Measurements from ENCODE around the gene TMEM37. TPM values are rescaled to one million over a fixed set of nuclear protein-coding genes. Genes with fewer than 3 reads are reported as not detected.

The TMEM37 gene
- total and polyA plus RNA-seq, 9 donors: 2.0 to 10.9 (median 5.8) TPM

GRCh38 chr2:119439574-119440500 lies 8.2 kb downstream of the TMEM37 start:
- Histone ChIP-seq H3K9me3 (replicated peaks; ENCODE audit: control insufficient read depth, low read depth, low read length) (no peaks in the 10 kb centered on the region), H3K4me1 (ENCODE audit: control insufficient read depth, insufficient read depth, low read length) (peaks cover 16% of the 10 kb centered on the region), H3K36me3 (ENCODE audit: control insufficient read depth, insufficient read depth, low read length) (no peaks in the 10 kb centered on the region), H3K4me3 (ENCODE audit: low read length) (no peak overlapping the region), H3K27me3 (ENCODE audit: control insufficient read depth, insufficient read depth, low read length) (no peaks in the 10 kb centered on the region), H3K27ac (ENCODE audit: low read length) (no peak overlapping the region)
- WGBS (ENCODE audit: insufficient coverage): 78% methylated on average over 13 of the region's 15 CpGs
- no peak for DNase-seq

DNA sequence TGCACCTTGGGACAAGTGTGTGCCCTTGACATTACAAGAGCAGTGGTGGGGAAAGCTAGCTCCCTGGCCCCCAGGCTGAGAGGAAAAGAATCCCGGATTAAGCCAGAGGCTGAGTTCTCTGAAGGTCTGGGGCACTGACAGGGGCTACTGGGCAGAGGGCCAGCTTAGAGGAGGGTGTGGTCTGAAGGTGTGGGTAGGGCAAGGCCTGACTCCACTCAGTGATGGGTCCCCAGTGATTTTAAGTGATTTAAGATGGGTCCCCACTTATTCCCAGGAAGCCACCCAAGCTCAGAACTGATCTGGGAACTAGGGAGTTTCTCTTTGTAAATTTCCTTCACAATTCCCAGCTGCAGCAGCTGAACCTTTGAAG lies 8.8 kb downstream of the TMEM37 start:
- no peak overlapping the region for H3K4me3 ChIP-seq (ENCODE audit: low read length)
- H3K36me3 ChIP-seq (ENCODE audit: control insufficient read depth, insufficient read depth, low read length): no peaks in the 10 kb centered on the region
- no peak for DNase-seq
- H3K4me1 ChIP-seq (ENCODE audit: control insufficient read depth, insufficient read depth, low read length): peaks cover 11% of the 10 kb centered on the region
- H3K27ac ChIP-seq (ENCODE audit: low read length): no peak overlapping the region
- H3K9me3 ChIP-seq (replicated peaks; ENCODE audit: control insufficient read depth, low read depth, low read length): no peaks in the 10 kb centered on the region
- H3K27me3 ChIP-seq (ENCODE audit: control insufficient read depth, insufficient read depth, low read length): no peaks in the 10 kb centered on the region
- WGBS (ENCODE audit: insufficient coverage): 43% methylated on average over 1 of the region's 1 CpG

- H3K36me3 ChIP-seq (ENCODE audit: control insufficient read depth, insufficient read depth, low read length): no peaks in the 10 kb centered on the region
- H3K27me3 ChIP-seq (ENCODE audit: control insufficient read depth, insufficient read depth, low read length): no peaks in the 10 kb centered on the region
- 73% methylated on average over 3 of the region's 4 CpGs for WGBS (ENCODE audit: insufficient coverage)
- no peak overlapping the region for H3K27ac ChIP-seq (ENCODE audit: low read length)
- no peak for DNase-seq
- no peak overlapping the region for H3K4me3 ChIP-seq (ENCODE audit: low read length)
- no peaks in the 10 kb centered on the region for H3K9me3 ChIP-seq (replicated peaks; ENCODE audit: control insufficient read depth, low read depth, low read length)
- peaks cover 7% of the 10 kb centered on the region for H3K4me1 ChIP-seq (ENCODE audit: control insufficient read depth, insufficient read depth, low read length)
These were observed 9.2 kb downstream of the TMEM37 start for GRCh38 chr2:119440873-119441272.

DNA sequence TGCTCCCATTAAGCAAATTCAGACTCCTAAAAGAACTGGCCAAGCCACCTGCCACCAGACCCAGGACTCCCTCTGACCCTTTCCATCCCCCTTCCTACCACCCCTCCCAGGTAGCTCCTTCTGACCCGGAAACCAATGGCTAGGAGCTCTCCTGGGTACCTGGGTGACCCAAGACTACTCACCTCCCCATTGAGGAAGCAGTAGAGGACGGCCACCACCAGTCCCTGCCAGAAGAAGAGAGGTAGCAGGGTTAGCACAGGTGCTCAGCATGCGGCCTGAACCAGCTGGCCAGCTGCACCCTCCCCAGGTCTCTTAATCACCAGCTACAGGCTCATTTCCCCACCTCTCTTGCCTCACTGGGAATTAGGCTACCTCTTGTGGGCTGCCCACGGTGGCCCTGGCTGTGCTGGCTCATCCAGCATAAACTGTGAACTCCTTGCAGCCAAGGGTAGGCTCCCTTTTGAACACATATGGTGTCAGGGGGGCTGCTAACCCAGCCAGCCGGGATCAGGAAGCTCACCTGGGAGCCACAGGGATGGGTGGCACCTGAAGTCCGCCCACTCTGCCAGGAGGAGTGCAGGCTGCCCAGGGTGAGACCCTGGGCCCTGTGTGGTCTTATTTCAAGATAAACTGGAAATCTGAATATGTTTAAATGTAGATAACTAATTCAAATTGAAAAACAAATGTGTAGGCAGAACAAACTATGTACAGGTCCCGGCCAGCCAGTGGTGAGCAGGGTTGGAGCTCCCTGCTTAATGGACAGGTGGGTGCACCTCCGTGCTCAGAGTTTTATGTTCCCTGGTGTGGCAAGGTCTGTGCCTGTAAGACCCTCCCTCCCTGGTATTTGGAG lies 9.9 kb downstream of the TMEM37 start:
- 84% methylated on average over 5 of the region's 8 CpGs for WGBS (ENCODE audit: insufficient coverage)
- Histone ChIP-seq H3K27me3 (ENCODE audit: control insufficient read depth, insufficient read depth, low read length) (peaks cover 3% of the 10 kb centered on the region), H3K36me3 (ENCODE audit: control insufficient read depth, insufficient read depth, low read length) (no peaks in the 10 kb centered on the region), H3K4me1 (ENCODE audit: control insufficient read depth, insufficient read depth, low read length) (peaks cover 10% of the 10 kb centered on the region), H3K9me3 (replicated peaks; ENCODE audit: control insufficient read depth, low read depth, low read length) (no peaks in the 10 kb centered on the region), H3K27ac (ENCODE audit: low read length) (no peak overlapping the region), H3K4me3 (ENCODE audit: low read length) (no peak overlapping the region)
- DNase-seq: no peak

DNA sequence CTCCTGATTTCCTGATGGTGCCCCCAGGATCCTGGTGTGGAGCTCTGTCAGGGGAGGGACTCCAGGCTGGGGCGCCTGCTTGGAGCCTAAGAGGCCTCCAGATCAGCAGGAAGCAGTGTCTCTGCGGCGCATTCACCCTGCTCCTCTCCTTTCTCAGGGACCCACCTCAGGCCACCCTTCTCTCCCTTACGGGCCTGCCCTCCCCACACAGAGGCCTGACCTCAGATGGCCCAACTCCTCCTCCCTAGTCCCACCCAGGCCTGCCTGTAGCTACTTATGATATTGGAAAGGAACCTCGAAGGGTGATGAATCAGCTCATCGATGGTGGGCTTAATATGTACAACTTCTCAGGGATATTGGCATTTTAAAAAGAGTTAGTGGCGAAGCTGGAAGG lies 10.6 kb downstream of the TMEM37 start:
- no peak overlapping the region for H3K27ac ChIP-seq (ENCODE audit: low read length)
- WGBS (ENCODE audit: insufficient coverage): 96% methylated on average over 4 of the region's 7 CpGs

GRCh38 chr2:119442850-119443249 lies 11.2 kb downstream of the TMEM37 start:
- DNase-seq: no peak
- Histone ChIP-seq H3K27ac (ENCODE audit: low read length) (no peak overlapping the region), H3K4me1 (ENCODE audit: control insufficient read depth, insufficient read depth, low read length) (peaks cover 11% of the 10 kb centered on the region), H3K27me3 (ENCODE audit: control insufficient read depth, insufficient read depth, low read length) (peaks cover 5% of the 10 kb centered on the region), H3K36me3 (ENCODE audit: control insufficient read depth, insufficient read depth, low read length) (no peaks in the 10 kb centered on the region), H3K4me3 (ENCODE audit: low read length) (no peak overlapping the region), H3K9me3 (replicated peaks; ENCODE audit: control insufficient read depth, low read depth, low read length) (no peaks in the 10 kb centered on the region)
- 82% methylated on average over 9 of the region's 11 CpGs for WGBS (ENCODE audit: insufficient coverage)

More for the DNA sequence above, 10.6 kb downstream of the TMEM37 start:
- no peak for DNase-seq
- no peaks in the 10 kb centered on the region for H3K9me3 ChIP-seq (replicated peaks; ENCODE audit: control insufficient read depth, low read depth, low read length)
- H3K4me1 ChIP-seq (ENCODE audit: control insufficient read depth, insufficient read depth, low read length): peaks cover 11% of the 10 kb centered on the region
- no peaks in the 10 kb centered on the region for H3K36me3 ChIP-seq (ENCODE audit: control insufficient read depth, insufficient read depth, low read length)
- H3K4me3 ChIP-seq (ENCODE audit: low read length): no peak overlapping the region
- peaks cover 5% of the 10 kb centered on the region for H3K27me3 ChIP-seq (ENCODE audit: control insufficient read depth, insufficient read depth, low read length)

- H3K27ac ChIP-seq (ENCODE audit: low read length): no peak overlapping the region
- WGBS (ENCODE audit: insufficient coverage): no CpG with 5 or more reads among the region's 9 CpGs
- peaks cover 7% of the 10 kb centered on the region for H3K4me1 ChIP-seq (ENCODE audit: control insufficient read depth, insufficient read depth, low read length)
- no peaks in the 10 kb centered on the region for H3K36me3 ChIP-seq (ENCODE audit: control insufficient read depth, insufficient read depth, low read length)
- H3K4me3 ChIP-seq (ENCODE audit: low read length): no peak overlapping the region
- DNase-seq: no peak
- H3K27me3 ChIP-seq (ENCODE audit: control insufficient read depth, insufficient read depth, low read length): peaks cover 7% of the 10 kb centered on the region
- no peaks in the 10 kb centered on the region for H3K9me3 ChIP-seq (replicated peaks; ENCODE audit: control insufficient read depth, low read depth, low read length)
These were observed 14.4 kb downstream of the TMEM37 start for GRCh38 chr2:119446037-119446436.

- Histone ChIP-seq H3K27me3 (ENCODE audit: control insufficient read depth, insufficient read depth, low read length) (peaks cover 7% of the 10 kb centered on the region), H3K36me3 (ENCODE audit: control insufficient read depth, insufficient read depth, low read length) (no peaks in the 10 kb centered on the region), H3K4me1 (ENCODE audit: control insufficient read depth, insufficient read depth, low read length) (peaks cover 7% of the 10 kb centered on the region), H3K9me3 (replicated peaks; ENCODE audit: control insufficient read depth, low read depth, low read length) (no peaks in the 10 kb centered on the region), H3K4me3 (ENCODE audit: low read length) (no peak overlapping the region), H3K27ac (ENCODE audit: low read length) (no peak overlapping the region)
- DNase-seq: no peak
- 82% methylated on average over 6 of the region's 9 CpGs for WGBS (ENCODE audit: insufficient coverage)
These were observed 16.9 kb downstream of the TMEM37 start for GRCh38 chr2:119448427-119449141.

DNA sequence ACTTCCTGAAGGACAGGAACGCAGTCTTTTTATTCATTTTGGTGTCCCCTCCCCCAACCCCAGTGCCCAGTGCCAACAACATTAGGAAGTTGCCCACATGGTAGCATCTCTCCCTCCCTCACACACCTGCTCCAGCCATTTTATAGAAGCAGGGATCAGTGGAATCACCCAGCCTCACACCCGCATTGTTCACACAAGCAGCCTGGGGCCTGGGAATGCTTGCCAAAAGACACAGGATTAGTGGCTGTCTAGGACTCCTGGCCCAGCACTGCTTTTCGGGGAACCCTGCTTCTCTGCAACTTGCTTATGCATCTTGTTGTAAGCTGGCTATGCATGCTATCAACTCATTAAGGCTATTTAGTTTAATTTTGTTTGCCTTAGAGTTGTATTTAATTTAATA lies 17.9 kb downstream of the TMEM37 start:
- Histone ChIP-seq H3K4me3 (ENCODE audit: low read length) (no peak overlapping the region), H3K27ac (ENCODE audit: low read length) (no peak overlapping the region), H3K36me3 (ENCODE audit: control insufficient read depth, insufficient read depth, low read length) (no peaks in the 10 kb centered on the region), H3K9me3 (replicated peaks; ENCODE audit: control insufficient read depth, low read depth, low read length) (no peaks in the 10 kb centered on the region), H3K27me3 (ENCODE audit: control insufficient read depth, insufficient read depth, low read length) (peaks cover 7% of the 10 kb centered on the region), H3K4me1 (ENCODE audit: control insufficient read depth, insufficient read depth, low read length) (peaks cover 7% of the 10 kb centered on the region)
- no peak for DNase-seq
- 44% methylated on average over 2 of the region's 3 CpGs for WGBS (ENCODE audit: insufficient coverage)
